Measurements from ENCODE around the gene PARVA. TPM values are rescaled to one million over a fixed set of nuclear protein-coding genes. Genes with fewer than 3 reads are reported as not detected.

The PARVA gene
- total and polyA plus RNA-seq, 2 of the 8 experiments (the other 6 are each of a cell fraction or from before 2014, with no cell fraction given) = 3.1 to 13.5 TPM

GRCh38 chr11:12403997-12404350 lies 26.6 kb downstream of the PARVA start (continued):
- TF ChIP-seq BCL11A (IDR thresholded peaks at IDR 0.05; ENCODE audit: low read depth in 2 of 2, low read length in 2 of 2) (no peak), SRF (IDR thresholded peaks at IDR 0.05; ENCODE audit: low read depth, low read length) (no peak), SP1 (IDR thresholded peaks at IDR 0.05; ENCODE audit: low read depth, low read length) (no peak)

Data from H1 (cell line).